H1 (cell line): ENCODE measurements around the gene SNTG2. TPM values are rescaled to one million over a fixed set of nuclear protein-coding genes. Genes with fewer than 3 reads are reported as not detected.
A peak's percentile ranks its signal among the peaks of the same experiment; 100 is the strongest.

Experiments used
- CTCF ChIA-PET: fragments of 300-600 bp; sonication (Branson Sonifier 250); formaldehyde crosslinking; loops from one replicate; lab custom pipeline; 2021; ENCODE audit not compliant: partially characterized antibody; lab: Charles Lee
- POLR2A ChIA-PET: fragments of 300-600 bp; sonication (Branson Sonifier 250); formaldehyde crosslinking; loops from one replicate; lab custom pipeline; 2021; ENCODE audit warnings: inconsistent platforms; ENCODE audit not compliant: partially characterized antibody; lab: Charles Lee
- DNase-seq, 2 experiments: peaks; one replicate each; pipeline versions ENCODE4 v3.0.0 to v3.0.0-alpha.2; 2010 to 2022; ENCODE audit warnings: low spot score in 2 of 2, low read depth in 1 of 2, mixed read lengths in 1 of 2
- FAIRE-seq: peaks from 2 replicates; lab custom pipeline; 2011; peaks lifted over from hg19 to GRCh38; lab: Jason Lieb, UNC
- H2AFZ ChIP-seq: 2 replicates; pipeline ENCODE4 v1.8.1; 2012; ENCODE audit warnings: low read length, inconsistent platforms
- H2AK5ac ChIP-seq: 2 replicates; pipeline ENCODE4 v1.6.1; 2013; ENCODE audit warnings: low read depth, low read length
- H2BK120ac ChIP-seq: replicated peaks from 2 replicates; pipeline ENCODE3; 2013; ENCODE audit warnings: low read depth, low read length, inconsistent platforms
- H2BK12ac ChIP-seq: 2 replicates; pipeline ENCODE4 v1.6.1; 2013; ENCODE audit warnings: low read depth, low read length
- H2BK15ac ChIP-seq: 2 replicates; pipeline ENCODE4 v1.6.1; 2013; ENCODE audit warnings: low read length
- H2BK20ac ChIP-seq: 2 replicates; pipeline ENCODE4 v1.6.1; 2013; ENCODE audit warnings: low read length
- H2BK5ac ChIP-seq: 2 replicates; pipeline ENCODE4 v1.6.1; 2013; ENCODE audit warnings: low read depth, low read length
- H3K14ac ChIP-seq: 2 replicates; pipeline ENCODE4 v1.6.1; 2013; ENCODE audit warnings: inconsistent platforms; ENCODE audit not compliant: insufficient read length
- H3K18ac ChIP-seq: 2 replicates; pipeline ENCODE4 v1.6.1; 2013; ENCODE audit warnings: low read length; ENCODE audit errors: extremely low read depth
- H3K23ac ChIP-seq: 2 replicates; pipeline ENCODE4 v1.6.1; 2013; ENCODE audit warnings: inconsistent platforms; ENCODE audit not compliant: insufficient read length
- H3K23me2 ChIP-seq: 2 replicates; pipeline ENCODE4 v1.6.1; 2013; ENCODE audit warnings: low read depth, low read length
- H3K27ac ChIP-seq: 2 replicates; pipeline ENCODE4 v1.6.1; 2011; ENCODE audit warnings: low read depth, low read length, inconsistent platforms
- H3K27me3 ChIP-seq, 4 experiments: replicated peaks in 1 of 4; 1 replicate in 1 of 4; 2 replicates in 3 of 4; pipeline versions ENCODE4 v1.6.1 to v1.8.1; 2011 to 2013; ENCODE audit warnings: low read length in 3 of 4, mild to moderate bottlenecking in 3 of 4, inconsistent platforms in 2 of 4, mixed read lengths in 2 of 4, moderate library complexity in 1 of 4; ENCODE audit not compliant: control insufficient read depth in 3 of 4, insufficient read depth in 3 of 4; ENCODE audit errors: extremely low read depth in 1 of 4
- H3K36me3 ChIP-seq, 4 experiments: 2 replicates each; pipeline versions ENCODE4 v1.6.1 to v1.8.1; 2011 to 2013; ENCODE audit warnings: mild to moderate bottlenecking in 4 of 4, low read length in 3 of 4, moderate library complexity in 2 of 4, control low read depth in 1 of 4, inconsistent platforms in 1 of 4; ENCODE audit not compliant: insufficient read depth in 4 of 4, control insufficient read depth in 2 of 4
- H3K4ac ChIP-seq: replicated peaks from 2 replicates; pipeline ENCODE3; 2013; ENCODE audit warnings: low read length, low read depth, mixed read lengths, inconsistent platforms; ENCODE audit not compliant: insufficient read length
- H3K4me1 ChIP-seq, 4 experiments: replicated peaks in 1 of 4; 1 replicate in 1 of 4; 2 replicates in 3 of 4; pipeline versions ENCODE4 v1.6.1 to v1.8.1; 2011 to 2013; ENCODE audit warnings: low read length in 3 of 4, inconsistent platforms in 2 of 4, mixed read lengths in 1 of 4; ENCODE audit not compliant: insufficient read depth in 4 of 4, control insufficient read depth in 3 of 4
- H3K4me2 ChIP-seq, 2 experiments: 2 replicates each; pipeline versions ENCODE4 v1.6.1 to v1.8.1; 2011 to 2013; ENCODE audit warnings: low read depth in 2 of 2, low read length in 2 of 2, control low read depth in 1 of 2, inconsistent platforms in 1 of 2, mild to moderate bottlenecking in 1 of 2; ENCODE audit not compliant: insufficient read depth in 1 of 2
- H3K4me3 ChIP-seq, 4 experiments: fragments of 200-600, 300-600 bp in 1 of 4; sonication (generic), shearing (Covaris generic), sonication (Bioruptor Twin) in 1 of 4; 2 replicates each; pipeline versions ENCODE4 v1.5.1 to v1.8.1; 2011 to 2016; ENCODE audit warnings: low read length in 4 of 4, low read depth in 3 of 4, control low read depth in 2 of 4, inconsistent platforms in 2 of 4, mild to moderate bottlenecking in 2 of 4, mixed read lengths in 1 of 4, moderate library complexity in 1 of 4; ENCODE audit not compliant: insufficient read depth in 2 of 4; ENCODE audit errors: extremely low read depth in 1 of 4
- H3K56ac ChIP-seq: replicated peaks from 2 replicates; pipeline ENCODE3; 2013; ENCODE audit warnings: low read depth, mild to moderate bottlenecking, mixed read lengths, low read length, inconsistent platforms; ENCODE audit not compliant: insufficient read length
- H3K79me1 ChIP-seq: 2 replicates; pipeline ENCODE4 v1.6.1; 2013; ENCODE audit warnings: low read depth, low read length, control low read depth
- H3K79me2 ChIP-seq, 2 experiments: 2 replicates each; pipeline versions ENCODE4 v1.6.1 to v1.8.1; 2012 to 2013; ENCODE audit warnings: low read length in 2 of 2, mild to moderate bottlenecking in 2 of 2, inconsistent platforms in 1 of 2; ENCODE audit not compliant: insufficient read depth in 2 of 2, control insufficient read depth in 1 of 2
- H3K9ac ChIP-seq, 4 experiments: replicated peaks in 1 of 4; 1 replicate in 1 of 4; 2 replicates in 3 of 4; pipeline versions ENCODE4 v1.6.1 to v1.8.1; 2011 to 2013; ENCODE audit warnings: low read depth in 3 of 4, low read length in 3 of 4, control low read depth in 2 of 4, mild to moderate bottlenecking in 2 of 4, moderate library complexity in 2 of 4, inconsistent platforms in 1 of 4; ENCODE audit errors: extremely low read depth in 1 of 4
- H3K9me3 ChIP-seq, 2 experiments: 2 replicates each; pipeline versions ENCODE4 v1.6.1 to v1.8.1; 2012 to 2013; ENCODE audit warnings: mild to moderate bottlenecking in 2 of 2, moderate library complexity in 2 of 2, control low read depth in 1 of 2, inconsistent platforms in 1 of 2, low read depth in 1 of 2, low read length in 1 of 2, mixed read lengths in 1 of 2; ENCODE audit not compliant: insufficient read depth in 2 of 2
- H4K20me1 ChIP-seq, 2 experiments: replicated peaks in 1 of 2; 2 replicates each; pipeline versions ENCODE3 to v1.8.1; 2011 to 2013; ENCODE audit warnings: inconsistent platforms in 2 of 2, low read length in 2 of 2, mild to moderate bottlenecking in 1 of 2; ENCODE audit not compliant: insufficient read depth in 2 of 2, control insufficient read depth in 1 of 2
- H4K5ac ChIP-seq: 2 replicates; pipeline ENCODE4 v1.6.1; 2013; ENCODE audit warnings: low read length, low read depth, mixed read lengths, inconsistent platforms; ENCODE audit not compliant: insufficient read length
- H4K8ac ChIP-seq: 2 replicates; pipeline ENCODE4 v1.8.0; 2013; ENCODE audit warnings: mild to moderate bottlenecking, moderate library complexity, low read length, inconsistent platforms; ENCODE audit not compliant: insufficient read depth; ENCODE audit errors: extremely low read depth
- H4K91ac ChIP-seq: replicated peaks from 2 replicates; pipeline ENCODE3; 2013; ENCODE audit warnings: low read length, mixed read lengths, inconsistent platforms; ENCODE audit not compliant: insufficient read length
- E2F6 ChIP-seq: IDR thresholded peaks from 2 replicates; pipeline ENCODE4 v1.6.1; 2012; ENCODE audit warnings: inconsistent platforms
- GTF2F1 ChIP-seq: IDR thresholded peaks from 2 replicates; pipeline ENCODE4 v1.6.1; 2012; ENCODE audit warnings: low read depth, low read length, improper control_type of control experiment, borderline replicate concordance
- POU5F1 ChIP-seq: IDR thresholded peaks from 2 replicates; pipeline ENCODE4 v1.6.1; 2011; ENCODE audit warnings: low read depth, mild to moderate bottlenecking, low read length, moderate library complexity
- SP1 ChIP-seq: IDR thresholded peaks from 2 replicates; pipeline ENCODE4 v1.6.1; 2011; ENCODE audit warnings: low read depth, low read length
- TBP ChIP-seq: IDR thresholded peaks from 2 replicates; pipeline ENCODE4 v1.6.1; 2011; ENCODE audit warnings: low read depth, low read length, improper control_type of control experiment
- TCF12 ChIP-seq: IDR thresholded peaks from 2 replicates; pipeline ENCODE4 v1.6.1; 2011; ENCODE audit warnings: low read depth, mild to moderate bottlenecking, low read length
- WGBS, 2 experiments: shearing (Covaris generic) in 1 of 2; methylation state at CpG; one replicate each; pipeline versions ENCODE4 v1.1.6 to v1.1.7; 2013 to 2015; ENCODE audit warnings: low lambda C conversion rate in 2 of 2, mixed read lengths in 2 of 2, inconsistent platforms in 1 of 2, low coverage in 1 of 2, missing lambda C conversion rate in 1 of 2; ENCODE audit not compliant: insufficient replicate concordance in 2 of 2, insufficient coverage in 1 of 2, insufficient read length in 1 of 2; ENCODE audit errors: extremely low coverage in 1 of 2, missing lambda C conversion rate in 1 of 2; 5-methylcytosine and 5-hydroxymethylcytosine counted together
- polyA plus RNA-seq, 7 experiments: library from polyadenylated mRNA; depleted of rRNA in 3 of 7; stranded (reverse) in 5 of 7; unstranded in 2 of 7; fragments of >200 nt in 5 of 7; fragments of 200-250 nt in 2 of 7; gene quantifications; 1 replicate in 5 of 7; 2 replicates in 1 of 7; 4 replicates in 1 of 7; pipeline versions ENCODE4 v1.2.1 to v1.2.3, GENCODE V29; 2011 to 2013; ENCODE audit warnings: missing spikeins in 2 of 7, mixed read lengths in 2 of 7
- total RNA-seq: library from RNA; stranded (reverse); fragmentation: NEBNext Ultra II Directional; extraction: Animal tissue kit (Norgen Biotek cat#: 25700); gene quantifications from 2 replicates; pipeline ENCODE4 v1.2.1, GENCODE V29; 2021

The SNTG2 gene
- total and polyA plus RNA-seq, 2 of the 8 experiments (the other 6 are each of a cell fraction or from before 2014, with no cell fraction given) = 6.6 to 18.1 TPM

DNA sequence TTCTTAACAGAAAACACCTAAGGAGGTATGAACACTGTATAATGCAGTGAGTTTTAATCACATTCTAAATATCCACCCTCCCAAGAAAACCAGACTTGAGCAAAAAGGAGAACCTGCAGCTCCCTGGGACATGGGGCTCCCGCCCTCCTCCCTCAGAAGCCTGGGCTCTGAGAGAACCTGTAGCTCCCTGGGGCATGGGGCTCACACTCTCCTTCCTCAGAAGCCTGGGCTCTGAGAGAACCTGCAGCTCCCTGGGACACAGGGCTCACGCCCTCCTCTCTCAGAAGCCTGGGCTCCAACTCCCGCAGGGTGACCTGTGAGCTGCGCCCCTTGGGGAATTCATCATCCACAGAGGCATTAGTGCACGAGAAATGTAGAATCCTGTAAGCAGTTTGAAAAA is 222.9 kb downstream of the SNTG2 start:
- H2BK20ac ChIP-seq = no peak overlapping the region
- peak overlapping the region in 1 of 4 experiments; percentile 31; a peak in 1 of 8 replicates for H3K4me3 ChIP-seq
- no peak overlapping the region for H3K9ac ChIP-seq
- no peak overlapping the region for H2BK5ac ChIP-seq
- H4K91ac ChIP-seq = no peak overlapping the region
- ChIA-PET CTCF (interaction anchor here (1.2 kb wide), 1 partner anchor 26 kb away, joined by 4 read pairs; no protein-coding TSS in a partner anchor), POLR2A (no interaction called here)
- DNase-seq (no peak), FAIRE-seq (no peak)
- no peak overlapping the region for H3K18ac ChIP-seq
- H3K27me3 ChIP-seq = no peaks in the 10 kb centered on the region
- H2AK5ac ChIP-seq = no peak overlapping the region
- peaks cover 0 to 58% (median 32%) of the 10 kb centered on the region in 4 experiments; a peak in 6 of 8 replicates for H3K36me3 ChIP-seq
- peaks cover 45 to 53% of the 10 kb centered on the region in 2 experiments for H3K9me3 ChIP-seq
- H3K23ac ChIP-seq = no peak overlapping the region
- H4K20me1 ChIP-seq = no peaks in the 10 kb centered on the region
- no peak overlapping the region for H2AFZ ChIP-seq
- no peak overlapping the region for H4K5ac ChIP-seq
- H2BK120ac ChIP-seq = no peak overlapping the region
- H3K56ac ChIP-seq = no peak overlapping the region
- no peak overlapping the region for H2BK15ac ChIP-seq
- H3K14ac ChIP-seq = no peak overlapping the region
- no peak overlapping the region for H3K4ac ChIP-seq
- no peak overlapping the region for H4K8ac ChIP-seq
- H3K79me1 ChIP-seq = no peaks in the 10 kb centered on the region
- WGBS, 2 experiments = 86% methylated on average over 5 of the region's 5 CpGs; no CpG with 5 or more reads in 1 of the 2 experiments
- H3K4me2 ChIP-seq = no peak overlapping the region
- TF ChIP-seq GTF2F1 (peak; percentile 52; the same call in 1 of the 2 replicates), E2F6 (0 out of 2 replicates have a peak, but pooled peaks have one; percentile 24), POU5F1 (peak; percentile 22; the same call in 1 of the 2 replicates), TCF12 (0 out of 2 replicates have a peak, but pooled peaks have one; percentile 77), TBP (no peak), SP1 (0 out of 2 replicates have a peak, but pooled peaks have one; percentile 29)
- H3K4me1 ChIP-seq = no peaks in the 10 kb centered on the region
- H3K27ac ChIP-seq = no peak overlapping the region
- H3K79me2 ChIP-seq = no peaks in the 10 kb centered on the region
- H3K23me2 ChIP-seq = no peaks in the 10 kb centered on the region
- H2BK12ac ChIP-seq = no peak overlapping the region
